ENCODE measurements around the gene SDCCAG8.

SDCCAG8 gene

DNA sequence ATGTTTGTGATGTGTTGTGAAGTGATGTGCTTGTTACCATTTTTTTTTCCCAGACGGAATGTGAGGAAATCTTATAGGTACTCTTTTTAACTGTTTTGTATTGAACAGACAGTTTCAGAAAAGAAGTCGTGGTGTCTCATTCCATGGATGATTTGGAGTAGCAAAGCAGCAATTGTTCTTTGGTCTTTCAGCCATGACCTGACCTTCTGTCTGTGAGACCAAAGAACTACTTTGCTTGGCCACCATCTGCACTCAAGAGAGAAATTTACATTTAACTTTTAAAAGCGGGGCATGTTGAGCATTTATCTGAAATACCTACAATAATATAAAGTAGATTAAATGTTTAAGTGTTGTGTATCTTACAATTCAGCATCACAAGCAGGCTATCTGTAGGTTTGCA is 90.2 kb downstream of the SDCCAG8 start:
- TF ChIP-seq, protein P1, sequence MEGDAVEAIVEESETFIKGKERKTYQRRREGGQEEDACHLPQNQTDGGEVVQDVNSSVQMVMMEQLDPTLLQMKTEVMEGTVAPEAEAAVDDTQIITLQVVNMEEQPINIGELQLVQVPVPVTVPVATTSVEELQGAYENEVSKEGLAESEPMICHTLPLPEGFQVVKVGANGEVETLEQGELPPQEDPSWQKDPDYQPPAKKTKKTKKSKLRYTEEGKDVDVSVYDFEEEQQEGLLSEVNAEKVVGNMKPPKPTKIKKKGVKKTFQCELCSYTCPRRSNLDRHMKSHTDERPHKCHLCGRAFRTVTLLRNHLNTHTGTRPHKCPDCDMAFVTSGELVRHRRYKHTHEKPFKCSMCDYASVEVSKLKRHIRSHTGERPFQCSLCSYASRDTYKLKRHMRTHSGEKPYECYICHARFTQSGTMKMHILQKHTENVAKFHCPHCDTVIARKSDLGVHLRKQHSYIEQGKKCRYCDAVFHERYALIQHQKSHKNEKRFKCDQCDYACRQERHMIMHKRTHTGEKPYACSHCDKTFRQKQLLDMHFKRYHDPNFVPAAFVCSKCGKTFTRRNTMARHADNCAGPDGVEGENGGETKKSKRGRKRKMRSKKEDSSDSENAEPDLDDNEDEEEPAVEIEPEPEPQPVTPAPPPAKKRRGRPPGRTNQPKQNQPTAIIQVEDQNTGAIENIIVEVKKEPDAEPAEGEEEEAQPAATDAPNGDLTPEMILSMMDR (IDR thresholded peaks at IDR 0.05; ENCODE audit: low read depth, low read length): no peak
- H3K4me3 ChIP-seq (ENCODE audit: low read depth, low read length): no peak overlapping the region

GRCh38 chr1:243346468-243346867 is 90.6 kb downstream of the SDCCAG8 start:
- TF ChIP-seq, protein P1 (IDR thresholded peaks at IDR 0.05; ENCODE audit: low read depth, low read length): no peak
- no peak overlapping the region for H3K4me3 ChIP-seq (ENCODE audit: low read depth, low read length)

DNA sequence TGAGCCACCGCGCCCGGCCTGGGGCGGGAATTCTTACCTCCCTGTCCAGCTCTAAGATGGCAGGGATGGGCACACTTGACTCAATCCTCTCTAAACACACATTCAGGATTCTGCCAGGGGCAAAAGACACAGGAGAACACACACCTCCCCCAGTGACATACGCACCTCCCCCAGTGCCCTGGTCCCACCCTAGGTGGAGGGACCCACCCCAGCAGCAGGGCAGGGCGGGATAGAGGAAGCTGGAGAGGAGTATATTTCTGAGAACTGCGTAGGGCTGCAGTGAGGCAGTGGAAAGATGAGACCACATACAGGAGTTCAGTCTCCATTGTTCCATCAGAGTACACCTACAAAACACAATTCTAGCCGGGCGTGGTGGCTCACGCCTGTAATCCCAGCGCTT is 92.5 kb downstream of the SDCCAG8 start:
- H3K4me3 ChIP-seq (ENCODE audit: low read depth, low read length): no peak overlapping the region

GRCh38 chr1:243349128-243349527 is 93.3 kb downstream of the SDCCAG8 start:
- no peak overlapping the region for H3K4me3 ChIP-seq (ENCODE audit: low read depth, low read length)
- TF ChIP-seq, protein P1 (IDR thresholded peaks at IDR 0.05; ENCODE audit: low read depth, low read length): no peak

More for the DNA sequence above, 92.5 kb downstream of the SDCCAG8 start:
- TF ChIP-seq, protein P1 (IDR thresholded peaks at IDR 0.05; ENCODE audit: low read depth, low read length): no peak

DNA sequence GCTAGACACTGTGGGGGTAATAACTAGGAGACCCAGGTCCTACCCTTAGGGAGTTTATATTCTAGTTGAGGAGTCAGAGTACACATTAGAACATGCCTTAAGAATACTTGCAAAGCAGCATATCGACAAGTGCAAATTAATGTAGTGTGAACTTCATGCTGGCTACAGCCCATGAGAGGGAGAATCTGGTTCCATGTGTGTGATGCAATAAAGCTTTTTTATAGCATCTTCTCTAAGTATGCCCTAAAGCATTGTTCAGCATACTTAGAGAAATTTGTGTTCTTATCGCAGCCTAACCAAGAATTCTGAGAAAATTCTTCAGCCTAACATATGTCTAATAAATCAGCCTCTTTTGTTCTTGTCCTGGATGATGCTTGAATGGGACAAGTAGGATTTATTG is 95.5 kb downstream of the SDCCAG8 start:
- TF ChIP-seq, protein P1 (IDR thresholded peaks at IDR 0.05; ENCODE audit: low read depth, low read length): no peak
- no peak overlapping the region for H3K4me3 ChIP-seq (ENCODE audit: low read depth, low read length)

DNA sequence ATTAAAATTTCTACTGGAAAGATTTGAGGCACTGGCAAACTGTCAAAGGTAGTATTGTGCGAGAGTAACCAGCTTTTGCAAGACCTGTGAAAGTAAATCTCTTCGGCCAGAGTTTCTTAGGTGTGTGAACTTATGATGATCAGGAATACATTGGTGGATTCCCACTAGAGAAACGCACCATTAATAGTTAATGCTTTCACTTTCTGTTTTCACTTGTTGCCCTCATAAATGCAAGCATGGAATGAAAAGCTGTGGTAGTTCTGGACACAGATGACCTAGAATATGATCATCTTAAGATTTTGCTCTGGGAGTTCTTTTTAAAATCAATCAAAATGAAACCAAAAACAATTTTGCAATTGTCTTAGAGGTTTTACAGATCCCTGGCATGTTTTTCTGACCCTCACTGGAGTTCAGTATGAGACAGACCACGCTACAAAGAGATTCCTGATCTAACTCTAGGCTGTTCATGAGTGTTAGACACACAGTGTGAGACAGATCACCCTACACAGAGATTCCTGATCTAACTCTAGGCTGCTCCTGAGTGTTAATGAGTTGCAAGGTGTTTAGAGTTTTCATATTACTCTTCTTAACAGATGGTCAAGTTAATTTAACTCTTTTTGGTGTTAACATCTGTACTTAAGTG is 98.8 kb downstream of the SDCCAG8 start:
- no peak overlapping the region for H3K4me3 ChIP-seq (ENCODE audit: low read depth, low read length)

GRCh38 chr1:243363832-243364231 is 108.0 kb downstream of the SDCCAG8 start:
- TF ChIP-seq, protein P1 (IDR thresholded peaks at IDR 0.05; ENCODE audit: low read depth, low read length): no peak
- H3K4me3 ChIP-seq (ENCODE audit: low read depth, low read length): no peak overlapping the region

More for the DNA sequence above, 98.8 kb downstream of the SDCCAG8 start:
- TF ChIP-seq, protein P1 (IDR thresholded peaks at IDR 0.05; ENCODE audit: low read depth, low read length): no peak
